Measurements from ENCODE around the gene CISD3. TPM values are rescaled to one million over a fixed set of nuclear protein-coding genes. Genes with fewer than 3 reads are reported as not detected.

Gene CISD3
- total and polyA plus RNA-seq, 2 of the 8 experiments (the other 6 are each of a cell fraction or from before 2014, with no cell fraction given), result 9.4 to 11.1 TPM

- H2BK120ac ChIP-seq (replicated peaks; ENCODE audit: low read depth, low read length), result no peak overlapping the region
- H3K36me3 ChIP-seq (ENCODE audit: control insufficient read depth in 2 of 4, insufficient read depth in 4 of 4, low read length in 3 of 4), result no peaks in the 10 kb centered on the region
- H3K4me2 ChIP-seq (ENCODE audit: insufficient read depth in 1 of 2, low read depth in 2 of 2, low read length in 2 of 2), result peak overlapping the region in 1 of 2 experiments; percentile 73; a peak in 1 of 4 replicates
- WGBS, 2 experiments (ENCODE audit: extremely low coverage in 1 of 2, insufficient coverage in 1 of 2, insufficient read length in 1 of 2, insufficient replicate concordance in 2 of 2, low coverage in 1 of 2, low lambda C conversion rate in 2 of 2, missing lambda C conversion rate in 1 of 2), result 86% methylated on average over 6 of the region's 6 CpGs; no CpG with 5 or more reads in 1 of the 2 experiments
- no peak overlapping the region for H2BK12ac ChIP-seq (ENCODE audit: low read depth, low read length)
- H4K20me1 ChIP-seq (replicated peaks in 1 of 2; ENCODE audit: control insufficient read depth in 1 of 2, insufficient read depth in 2 of 2, low read length in 2 of 2), result no peaks in the 10 kb centered on the region
- TF ChIP-seq TEAD4 (IDR thresholded peaks at IDR 0.05; ENCODE audit: low read depth, low read length) (no peak), FOSL1 (IDR thresholded peaks at IDR 0.05; ENCODE audit: insufficient read depth, low read depth, low read length) (no peak), EGR1 (IDR thresholded peaks at IDR 0.05; ENCODE audit: borderline replicate concordance, low read depth, low read length) (no peak), TBP (IDR thresholded peaks at IDR 0.05; ENCODE audit: low read depth, low read length) (no peak), BRCA1 (IDR thresholded peaks at IDR 0.05; ENCODE audit: low read depth, low read length) (no peak), SAP30 (IDR thresholded peaks at IDR 0.05; ENCODE audit: insufficient read depth, insufficient replicate concordance, low read length) (no peak), RAD21 (IDR thresholded peaks at IDR 0.05 in 1 of 2, conservative IDR thresholded peaks at IDR 0.05 in 1 of 2; ENCODE audit: low read depth in 2 of 2, low read length in 2 of 2) (no peak), KDM4A (IDR thresholded peaks at IDR 0.05; ENCODE audit: low read depth, low read length, severe bottlenecking) (no peak), ZNF274 (IDR thresholded peaks at IDR 0.05; ENCODE audit: borderline replicate concordance, extremely low read depth, low read length) (no peak), E2F6 (IDR thresholded peaks at IDR 0.05) (no peak), MAFK (IDR thresholded peaks at IDR 0.05; ENCODE audit: low read depth, low read length) (no peak), YY1 (IDR thresholded peaks at IDR 0.05; ENCODE audit: low read depth, low read length) (no peak)
- no peak overlapping the region for H2AFZ ChIP-seq (ENCODE audit: low read length)
- no peak overlapping the region for H2BK5ac ChIP-seq (ENCODE audit: low read depth, low read length)
- no peak overlapping the region for H4K5ac ChIP-seq (ENCODE audit: insufficient read length, low read depth, low read length)
- H3K4ac ChIP-seq (replicated peaks; ENCODE audit: insufficient read length, low read depth, low read length), result no peak overlapping the region
- no peak for FAIRE-seq
- H3K14ac ChIP-seq (ENCODE audit: insufficient read length), result no peak overlapping the region
- H3K4me3 ChIP-seq (ENCODE audit: extremely low read depth in 1 of 4, insufficient read depth in 2 of 4, low read depth in 3 of 4, low read length in 4 of 4), result no peak overlapping the region
- no peak overlapping the region for H2AK5ac ChIP-seq (ENCODE audit: low read depth, low read length)
- H3K79me1 ChIP-seq (ENCODE audit: low read depth, low read length), result no peaks in the 10 kb centered on the region
- DNase-seq (ENCODE audit: low read depth in 1 of 2, low spot score in 2 of 2), result no peak
- H3K9ac ChIP-seq (replicated peaks in 1 of 4; ENCODE audit: extremely low read depth in 1 of 4, low read depth in 3 of 4, low read length in 3 of 4), result no peak overlapping the region
- peaks cover 6 to 23% (median 12%) of the 10 kb centered on the region in 4 experiments for H3K4me1 ChIP-seq (replicated peaks in 1 of 4; ENCODE audit: control insufficient read depth in 3 of 4, insufficient read depth in 4 of 4, low read length in 3 of 4)
- no peak overlapping the region for H2BK20ac ChIP-seq (ENCODE audit: low read length)
- no peak overlapping the region for H2BK15ac ChIP-seq (ENCODE audit: low read length)
- H3K79me2 ChIP-seq (ENCODE audit: control insufficient read depth in 1 of 2, insufficient read depth in 2 of 2, low read length in 2 of 2), result no peaks in the 10 kb centered on the region
- no peak overlapping the region for H4K91ac ChIP-seq (replicated peaks; ENCODE audit: insufficient read length, low read length)
- CTCF ChIA-PET (ENCODE audit: partially characterized antibody), result interaction anchor here (1.2 to 7.9 kb wide), 3 partner anchors 15 to 138 kb away, joined by 3 to 49 read pairs (median 5); no protein-coding TSS in a partner anchor
- H3K23ac ChIP-seq (ENCODE audit: insufficient read length), result no peak overlapping the region
- POLR2A ChIA-PET (ENCODE audit: partially characterized antibody), result interaction anchor here (0.9 to 3.7 kb wide), 5 partner anchors 11 to 31 kb away, joined by 3 to 29 read pairs (median 24); partner anchors contain the start of genes CISD3, MLLT6 and PSMB3
- H3K18ac ChIP-seq (ENCODE audit: extremely low read depth, low read length), result no peak overlapping the region
- H3K23me2 ChIP-seq (ENCODE audit: low read depth, low read length), result peaks cover 2% of the 10 kb centered on the region; the same call in 1 of the 2 replicates
- no peak overlapping the region for H3K27ac ChIP-seq (ENCODE audit: low read depth, low read length)
- no peak overlapping the region for H3K56ac ChIP-seq (replicated peaks; ENCODE audit: insufficient read length, low read depth, low read length)
- H3K27me3 ChIP-seq (replicated peaks in 1 of 4; ENCODE audit: control insufficient read depth in 3 of 4, extremely low read depth in 1 of 4, insufficient read depth in 3 of 4, low read length in 3 of 4), result peaks cover 0 to 10% (median 7%) of the 10 kb centered on the region in 4 experiments; a peak in 6 of 7 replicates
- no peak overlapping the region for H4K8ac ChIP-seq (ENCODE audit: extremely low read depth, insufficient read depth, low read length)
- H3K9me3 ChIP-seq (ENCODE audit: insufficient read depth in 2 of 2, low read depth in 1 of 2, low read length in 1 of 2), result no peaks in the 10 kb centered on the region
Measured at GRCh38 chr17:38720941-38721340, 9.2 kb upstream of the CISD3 start.

All from H1 (cell line).